ENCODE measurements around the gene DIP2A.
"Not testable (repeated sequence)": the region's sequence is repeated elsewhere in the genome, so short reads cannot be mapped to it uniquely, and the experiment has no call there.

DIP2A gene

DNA sequence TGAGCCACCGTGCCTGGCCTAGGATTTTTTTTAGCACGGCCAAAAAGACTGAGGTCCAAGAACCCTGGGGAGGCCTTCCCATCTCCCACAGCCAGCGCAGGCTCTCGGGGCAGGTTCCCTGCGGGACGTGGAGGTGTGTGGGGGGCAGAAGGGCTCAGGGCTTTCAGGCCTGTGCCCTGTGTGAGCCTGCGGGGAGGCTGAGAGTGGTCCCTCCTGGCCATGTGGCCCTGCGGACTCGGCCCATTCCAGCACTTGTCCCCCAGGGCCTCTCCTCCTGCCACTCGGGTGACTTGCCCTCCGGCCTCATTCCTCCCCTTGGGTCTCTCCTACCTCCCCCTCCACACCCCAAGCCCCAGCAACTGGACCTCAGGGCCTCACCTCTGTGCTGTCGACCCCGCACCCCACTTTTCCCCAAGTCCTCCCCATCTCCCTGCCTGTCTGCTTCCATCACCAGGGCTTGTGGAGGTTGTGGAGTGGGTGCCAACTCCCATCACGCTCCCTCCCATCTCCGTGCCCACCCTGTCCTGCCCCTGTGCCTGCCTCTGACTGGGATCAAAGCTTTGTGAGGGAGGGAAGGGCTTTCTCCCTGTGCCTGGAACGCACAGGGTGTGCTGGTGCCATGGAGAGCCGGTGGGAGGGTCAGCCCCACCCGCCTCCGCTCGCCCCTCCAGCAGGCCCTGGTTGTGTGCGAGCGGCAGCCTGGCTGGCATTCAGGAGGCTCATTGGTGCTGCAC, 32.2 kb upstream of the DIP2A start:
- no peak for DNase-seq (ENCODE audit: low spot score)

DNA sequence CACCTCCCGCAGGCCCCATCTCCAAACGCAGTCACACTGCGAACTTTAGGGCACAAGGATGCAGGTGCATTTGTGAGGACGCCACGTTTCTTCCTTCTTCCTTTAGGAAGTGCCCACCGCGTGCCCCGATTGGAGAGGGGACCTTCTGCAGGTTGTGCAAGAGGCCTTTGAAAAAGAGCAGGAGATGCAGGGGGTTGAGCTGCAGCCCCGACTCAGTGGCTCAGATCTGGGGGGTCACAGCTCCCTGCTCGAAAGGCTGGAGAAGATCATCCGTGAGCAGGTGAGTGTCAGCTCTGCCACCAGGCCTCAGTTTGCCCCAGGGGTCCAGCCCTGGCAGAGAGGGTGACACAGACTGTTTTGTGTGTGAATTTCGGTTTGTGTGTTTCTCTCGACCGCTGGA, 31.2 kb upstream of the DIP2A start:
- no peak for DNase-seq (ENCODE audit: low spot score)

DNA sequence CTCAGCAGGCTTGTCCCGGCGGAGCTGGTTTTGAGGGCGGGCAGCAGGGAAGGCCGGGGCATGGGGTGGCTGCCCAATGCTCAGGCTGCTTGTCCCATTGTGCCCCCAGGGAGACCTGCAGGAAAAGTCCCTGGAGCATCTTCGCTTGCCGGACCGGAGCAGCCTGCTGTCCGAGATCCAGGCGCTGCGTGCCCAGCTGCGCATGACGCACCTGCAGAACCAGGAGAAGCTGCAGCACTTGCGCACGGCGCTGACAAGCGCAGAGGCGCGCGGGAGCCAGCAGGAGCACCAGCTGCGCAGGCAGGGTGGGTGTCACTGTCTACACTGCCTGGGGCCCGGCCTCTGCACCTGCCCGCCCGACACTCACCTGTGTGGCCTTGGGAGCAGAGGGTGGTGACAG, 30.4 kb upstream of the DIP2A start:
- no peak for DNase-seq (ENCODE audit: low spot score)

DNA sequence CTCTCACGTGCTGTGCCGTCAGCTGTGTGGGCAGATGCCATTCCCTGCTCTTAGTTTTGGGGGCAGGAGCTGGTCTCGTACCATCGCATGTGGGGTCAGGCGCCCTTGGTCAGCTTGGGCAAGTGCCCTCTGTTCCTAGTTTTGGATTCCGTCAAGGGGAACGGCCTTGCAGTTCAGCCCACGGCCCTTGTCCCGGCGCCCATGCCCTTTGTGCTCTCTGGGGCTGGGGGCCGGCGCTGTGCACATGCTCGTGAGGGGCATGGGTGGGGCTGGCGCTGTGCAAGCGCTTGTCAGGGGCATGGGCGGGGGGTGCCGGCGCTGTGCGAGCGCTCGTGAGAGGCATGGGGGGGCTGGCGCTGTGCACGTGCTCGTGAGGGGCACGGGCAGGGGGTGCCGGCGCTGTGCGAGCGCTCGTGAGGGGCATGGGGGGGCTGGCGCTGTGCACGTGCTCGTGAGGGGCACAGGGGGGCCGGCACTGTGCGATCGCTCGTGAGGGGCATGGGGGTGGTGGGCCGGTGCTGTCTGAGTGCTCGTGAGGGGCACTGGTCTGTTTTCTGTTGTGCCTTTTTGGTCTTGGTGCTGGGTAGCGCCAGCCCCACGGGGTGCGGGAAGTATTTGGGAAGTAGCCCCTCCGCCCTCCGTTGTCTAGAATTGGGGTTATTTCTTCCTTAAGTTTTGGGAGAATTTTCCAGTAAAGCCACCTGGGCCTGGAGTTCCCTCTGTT, 29.5 kb upstream of the DIP2A start:
- DNase-seq (ENCODE audit: low spot score): no peak

DNA sequence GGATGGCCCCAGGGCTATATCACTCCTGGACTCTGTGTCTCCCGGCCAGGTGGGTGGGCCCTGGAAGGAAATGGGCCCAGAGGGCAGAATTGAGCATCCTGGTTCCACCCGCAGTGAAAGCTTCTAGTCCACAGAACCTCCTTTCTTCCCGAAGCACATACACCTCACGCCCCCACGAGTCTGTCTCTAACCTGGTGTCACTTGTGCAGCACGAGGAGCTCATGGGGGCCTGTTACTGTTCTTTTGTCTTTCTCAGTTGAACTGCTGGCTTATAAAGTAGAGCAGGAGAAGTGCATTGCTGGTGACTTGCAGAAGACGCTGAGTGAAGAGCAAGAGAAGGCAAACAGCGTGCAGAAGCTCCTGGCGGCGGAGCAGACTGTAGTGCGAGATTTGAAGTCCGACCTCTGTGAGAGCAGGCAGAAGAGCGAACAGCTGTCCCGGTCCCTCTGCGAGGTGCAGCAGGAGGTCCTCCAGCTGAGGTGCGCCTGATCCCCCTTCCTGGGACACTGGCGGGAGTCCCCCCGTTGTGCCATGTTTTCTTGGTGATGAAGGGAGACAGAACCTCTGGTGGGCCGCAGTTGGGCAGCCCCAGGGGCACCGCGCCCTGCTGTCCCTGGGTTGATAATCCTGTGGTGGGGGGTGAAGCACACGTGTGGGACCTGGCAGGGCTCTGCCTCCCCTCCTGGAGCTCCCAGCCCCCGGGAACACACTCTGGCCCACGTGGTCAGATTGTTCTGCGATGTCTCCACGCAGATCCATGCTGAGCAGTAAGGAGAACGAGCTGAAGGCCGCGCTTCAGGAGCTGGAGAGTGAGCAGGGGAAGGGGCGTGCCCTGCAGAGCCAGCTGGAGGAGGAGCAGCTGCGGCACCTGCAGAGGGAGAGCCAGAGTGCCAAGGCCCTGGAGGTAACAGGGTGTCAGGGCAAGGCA, 28.7 kb upstream of the DIP2A start:
- no peak for DNase-seq (ENCODE audit: low spot score)

DNA sequence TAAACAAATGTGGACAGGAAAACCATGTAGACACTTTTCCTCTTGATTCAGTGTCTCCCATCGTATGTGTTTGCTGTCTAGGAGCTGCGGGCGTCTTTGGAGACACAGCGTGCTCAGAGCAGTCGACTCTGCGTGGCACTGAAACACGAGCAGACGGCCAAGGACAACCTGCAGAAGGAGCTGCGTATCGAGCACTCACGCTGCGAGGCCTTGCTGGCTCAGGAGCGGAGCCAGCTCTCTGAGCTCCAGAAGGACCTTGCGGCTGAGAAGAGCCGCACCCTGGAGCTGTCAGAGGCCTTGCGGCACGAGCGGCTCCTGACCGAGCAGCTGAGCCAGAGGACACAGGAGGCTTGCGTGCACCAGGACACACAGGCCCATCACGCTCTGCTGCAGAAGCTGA, 27.2 kb upstream of the DIP2A start:
- no peak for DNase-seq (ENCODE audit: low spot score)

DNA sequence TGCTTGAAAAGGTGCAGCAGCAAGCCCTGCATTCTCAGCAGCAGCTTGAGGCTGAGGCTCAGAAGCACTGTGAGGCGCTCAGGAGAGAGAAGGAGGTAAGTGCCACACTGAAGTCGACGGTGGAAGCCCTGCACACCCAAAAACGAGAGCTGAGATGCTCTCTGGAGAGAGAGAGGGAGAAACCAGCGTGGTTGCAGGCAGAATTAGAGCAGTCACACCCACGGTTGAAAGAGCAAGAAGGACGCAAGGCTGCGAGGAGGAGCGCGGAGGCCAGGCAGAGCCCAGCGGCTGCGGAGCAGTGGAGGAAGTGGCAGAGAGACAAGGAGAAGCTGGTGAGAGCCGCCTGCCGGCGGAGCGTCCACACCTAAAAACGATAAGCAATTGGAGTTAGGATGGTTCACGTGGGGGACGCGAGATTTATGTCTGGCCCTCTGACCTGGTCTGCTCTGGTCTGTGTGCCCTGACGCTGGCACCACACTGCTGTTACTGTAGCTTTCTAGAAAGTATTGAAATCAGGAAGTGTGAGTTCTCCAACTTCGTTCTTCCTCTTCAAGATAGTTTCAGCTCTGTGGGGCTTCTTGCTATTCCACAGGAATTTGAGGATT, 26.7 kb upstream of the DIP2A start:
- DNase-seq (ENCODE audit: low spot score): no peak

DNA sequence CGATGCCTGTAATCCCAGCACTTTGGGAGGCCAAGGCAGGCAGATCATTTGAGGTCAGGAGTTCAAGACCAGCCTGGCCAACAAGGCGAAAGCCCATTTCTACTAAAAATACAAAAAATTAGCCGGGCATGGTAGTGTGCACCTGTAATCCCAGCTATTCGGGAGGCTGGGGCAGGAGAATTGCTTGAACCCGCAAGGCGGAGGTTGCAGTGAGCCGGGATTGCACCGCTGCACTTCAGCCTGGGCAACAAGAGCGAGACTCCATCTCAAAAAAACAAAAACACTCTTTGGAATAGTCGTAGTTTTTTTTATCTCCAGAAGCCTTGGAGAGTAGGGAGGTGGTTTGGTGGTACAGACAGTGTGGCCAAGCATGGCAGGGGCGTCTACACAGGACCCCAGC, 25.6 kb upstream of the DIP2A start:
- not testable (repeated sequence) for DNase-seq (ENCODE audit: low spot score)

DNA sequence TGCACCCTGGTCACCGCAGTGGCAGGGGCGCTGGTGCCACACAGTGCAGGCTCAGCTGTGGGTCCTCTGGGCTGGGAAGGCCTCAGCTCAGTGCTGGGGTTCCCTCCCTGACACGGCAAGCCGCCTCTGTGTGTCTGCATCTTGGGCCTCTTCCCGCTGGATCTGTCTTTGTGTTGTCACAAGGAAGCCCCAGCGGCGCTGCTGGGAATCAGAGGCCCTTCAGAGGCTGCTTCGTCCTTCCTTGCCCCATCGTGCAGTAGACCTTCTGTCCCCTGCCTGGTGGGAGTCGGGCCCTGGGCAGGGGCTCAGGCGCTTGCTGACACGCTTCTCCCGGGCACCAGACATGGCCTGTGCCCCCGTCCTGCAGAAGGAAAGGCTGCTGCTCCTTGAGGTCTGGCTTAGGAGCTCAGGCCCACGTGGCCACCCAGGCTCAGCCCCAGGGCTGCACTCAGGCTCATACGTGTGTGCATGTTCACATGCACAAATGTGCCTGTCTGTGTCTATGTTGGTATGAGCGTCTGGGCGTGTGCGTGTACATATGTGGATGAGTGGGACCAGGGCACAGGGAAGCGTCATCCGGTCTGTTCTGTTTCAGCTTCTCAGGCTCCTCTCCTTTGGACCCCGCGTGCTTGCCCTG, 24.3 kb upstream of the DIP2A start:
- DNase-seq (ENCODE audit: low spot score): no peak

DNA sequence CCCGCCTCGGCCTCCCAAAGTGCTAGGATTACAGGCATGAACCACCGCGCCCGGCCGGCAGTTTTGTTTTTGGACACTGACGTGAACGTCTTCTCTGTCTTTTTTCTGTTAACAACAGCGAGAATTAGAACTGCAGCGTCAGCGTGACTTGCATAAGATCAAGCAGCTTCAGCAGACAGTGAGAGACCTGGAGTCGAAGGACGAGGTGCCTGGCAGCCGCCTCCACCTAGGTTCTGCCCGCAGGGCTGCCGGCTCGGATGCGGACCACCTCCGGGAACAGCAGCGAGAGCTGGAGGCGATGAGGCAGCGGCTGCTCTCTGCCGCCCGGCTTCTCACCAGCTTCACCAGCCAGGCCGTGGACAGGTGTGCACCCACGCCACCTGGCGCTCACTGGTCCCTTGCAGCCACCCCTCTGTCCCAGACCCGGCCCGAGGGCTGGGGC, 22.9 kb upstream of the DIP2A start:
- no peak for DNase-seq (ENCODE audit: low spot score)

DNA sequence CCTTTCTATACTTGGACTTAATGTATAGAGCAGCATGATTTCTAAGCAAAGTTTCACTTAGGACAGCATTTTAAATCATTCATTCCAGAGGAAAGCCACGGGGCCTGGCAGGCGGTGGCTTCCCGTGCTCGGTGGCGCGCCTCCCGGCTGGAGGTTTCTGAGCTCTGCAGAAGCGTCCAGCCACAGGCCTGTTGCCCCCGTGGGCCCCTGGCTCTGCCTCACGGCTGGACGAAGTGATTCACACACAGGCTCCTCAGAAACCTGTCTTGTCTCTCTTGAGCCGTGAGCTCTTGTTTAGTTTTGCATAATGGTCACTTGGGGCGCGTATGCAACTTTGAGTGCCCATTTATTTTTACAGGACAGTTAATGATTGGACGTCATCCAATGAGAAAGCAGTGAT, 22.1 kb upstream of the DIP2A start:
- no peak for DNase-seq (ENCODE audit: low spot score)

DNA sequence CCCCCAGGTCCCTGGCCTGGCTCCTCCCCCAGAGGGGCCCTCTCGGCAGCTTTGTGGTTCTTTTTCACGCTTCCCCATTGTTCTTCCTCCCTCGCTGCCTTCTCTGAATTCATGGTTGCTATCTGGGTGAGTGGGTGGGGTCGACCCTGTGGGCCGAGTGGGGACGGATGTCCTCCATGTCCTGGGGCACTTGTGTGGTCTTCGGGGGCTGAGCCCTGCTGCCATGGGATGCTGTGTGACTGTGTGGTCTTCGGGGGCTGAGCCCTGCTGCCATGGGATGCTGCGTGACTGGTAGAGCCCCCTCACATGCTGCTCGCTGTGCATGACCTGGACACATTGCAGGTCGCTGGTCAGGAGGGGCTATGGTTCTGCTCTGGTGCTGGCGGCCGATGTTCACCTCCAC, 21.6 kb upstream of the DIP2A start:
- DNase-seq (ENCODE audit: low spot score): no peak

DNA sequence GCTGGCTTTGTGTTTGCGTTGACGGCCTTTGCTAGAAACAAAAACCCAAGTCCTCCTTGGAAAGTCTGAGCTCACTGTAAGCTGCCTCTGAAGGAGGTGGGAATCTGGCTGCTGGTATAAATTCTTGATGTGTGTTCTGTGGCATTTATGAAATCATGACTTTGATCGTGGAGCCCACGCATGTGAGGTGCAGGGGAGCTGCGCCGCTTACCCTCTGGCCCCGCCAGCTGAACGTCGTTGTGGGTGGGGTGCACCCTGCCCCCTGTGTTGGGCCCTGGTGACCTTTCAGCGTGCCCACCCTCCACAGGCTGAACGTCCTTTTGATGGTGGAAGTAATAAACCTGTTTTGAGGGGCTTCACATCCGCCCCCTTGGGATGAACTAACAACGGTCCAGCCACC, 21.2 kb upstream of the DIP2A start:
- no peak for DNase-seq (ENCODE audit: low spot score)

DNA sequence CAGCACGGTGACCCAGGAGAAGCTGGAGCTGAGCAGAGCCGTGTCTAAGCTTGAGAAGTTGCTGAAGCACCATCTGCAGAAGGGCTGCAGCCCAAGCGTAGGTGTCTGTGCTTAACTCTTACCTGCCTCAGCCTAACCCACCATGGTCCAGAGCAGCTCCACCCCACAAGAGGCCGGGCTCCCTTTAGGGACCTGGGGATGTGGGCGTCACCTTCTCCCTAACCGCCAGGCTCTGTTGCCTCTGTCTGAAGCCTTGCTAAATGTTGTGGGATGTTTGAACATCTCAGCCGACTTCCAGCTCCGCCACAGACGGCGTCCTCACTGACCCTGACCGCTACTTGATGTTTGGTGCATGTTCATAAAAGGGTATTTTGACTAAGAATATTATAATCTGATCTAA, 20.4 kb upstream of the DIP2A start:
- DNase-seq (ENCODE audit: low spot score): no peak

DNA sequence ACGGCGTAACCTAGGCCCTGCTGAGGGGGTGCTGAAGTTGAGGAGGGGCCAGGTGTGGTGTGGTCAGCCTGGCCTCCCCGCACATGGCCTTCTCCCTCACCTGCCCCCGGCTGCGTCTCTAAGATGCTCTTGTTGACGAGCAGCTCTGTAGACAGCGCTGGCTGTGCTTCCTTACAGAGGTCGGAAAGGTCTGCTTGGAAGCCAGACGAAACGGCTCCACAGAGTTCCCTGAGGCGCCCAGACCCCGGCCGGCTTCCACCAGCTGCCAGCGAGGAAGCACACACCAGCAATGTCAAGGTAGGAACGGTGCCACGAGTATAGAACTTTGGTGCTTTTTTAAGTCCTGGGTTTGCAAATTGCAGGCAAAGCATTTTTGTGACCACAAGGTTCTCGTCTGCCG, 18.8 kb upstream of the DIP2A start:
- DNase-seq (ENCODE audit: low spot score): no peak

DNA sequence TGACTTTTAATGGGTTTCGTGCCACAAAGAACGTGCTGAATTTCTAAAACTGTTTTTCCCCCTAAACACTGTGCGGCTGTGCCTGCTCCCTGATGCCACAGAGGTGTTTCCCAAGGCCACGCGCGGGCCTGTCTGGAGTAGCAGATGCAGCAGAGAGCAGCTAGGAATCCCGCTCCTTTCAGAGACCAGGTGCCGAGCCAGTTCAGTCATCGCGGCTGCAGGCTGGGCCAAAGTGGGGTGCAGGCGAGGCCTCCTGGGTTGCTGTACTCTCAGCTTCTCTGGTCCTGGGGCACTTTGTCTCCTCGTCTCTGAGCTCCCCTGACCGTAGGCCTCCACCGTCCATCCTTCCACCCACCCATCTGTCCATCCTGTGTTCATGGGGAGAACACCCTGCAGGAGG, 17.4 kb upstream of the DIP2A start:
- no peak for DNase-seq (ENCODE audit: low spot score)

DNA sequence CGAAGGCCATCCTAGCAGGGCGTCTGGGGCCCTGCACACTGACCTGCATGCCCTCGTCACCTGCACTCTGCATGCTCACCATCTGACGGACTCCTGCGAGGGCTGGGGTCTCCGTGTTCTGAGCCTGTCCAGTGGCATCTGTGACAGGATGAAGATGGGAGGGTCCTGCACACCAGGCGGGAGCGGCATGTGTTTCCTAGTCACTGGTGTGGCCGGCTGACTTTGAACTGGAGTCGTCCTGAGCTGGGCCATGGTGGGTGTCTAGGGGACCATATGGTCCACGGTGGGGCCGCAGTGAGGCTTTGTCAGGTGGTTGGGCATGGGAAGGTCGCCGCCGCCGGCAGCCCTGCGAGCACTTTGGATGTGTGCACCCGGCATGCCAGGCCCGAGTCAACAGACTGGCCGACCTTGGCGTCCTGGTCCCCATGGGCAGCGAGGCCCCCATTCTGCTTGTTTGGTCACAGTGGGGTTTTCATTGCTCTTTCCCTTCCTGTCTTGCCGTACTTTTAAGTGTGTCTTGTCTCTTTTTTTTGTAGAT, 16.7 kb upstream of the DIP2A start:
- DNase-seq (ENCODE audit: low spot score): no peak

DNA sequence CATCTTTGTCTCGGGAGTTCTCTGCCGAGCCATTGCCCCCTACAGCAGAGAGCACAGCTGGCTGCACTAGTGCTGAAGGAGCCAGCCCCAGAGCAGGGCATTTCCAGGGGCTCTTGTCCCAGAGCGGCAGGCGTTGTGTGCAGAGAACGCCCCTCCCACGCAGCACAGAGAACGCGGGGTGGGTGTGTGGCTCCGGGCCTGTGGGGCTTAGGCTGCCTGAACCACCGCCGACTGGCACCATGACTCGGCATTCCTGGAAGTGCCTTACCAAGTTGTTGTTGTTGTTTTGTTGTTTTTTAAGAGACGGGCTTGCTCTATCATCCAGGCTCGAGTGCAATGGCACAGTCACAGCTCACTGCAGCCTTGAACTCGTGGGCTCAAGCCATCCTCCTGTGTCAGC, 15.8 kb upstream of the DIP2A start:
- DNase-seq (ENCODE audit: low spot score): no peak

DNA sequence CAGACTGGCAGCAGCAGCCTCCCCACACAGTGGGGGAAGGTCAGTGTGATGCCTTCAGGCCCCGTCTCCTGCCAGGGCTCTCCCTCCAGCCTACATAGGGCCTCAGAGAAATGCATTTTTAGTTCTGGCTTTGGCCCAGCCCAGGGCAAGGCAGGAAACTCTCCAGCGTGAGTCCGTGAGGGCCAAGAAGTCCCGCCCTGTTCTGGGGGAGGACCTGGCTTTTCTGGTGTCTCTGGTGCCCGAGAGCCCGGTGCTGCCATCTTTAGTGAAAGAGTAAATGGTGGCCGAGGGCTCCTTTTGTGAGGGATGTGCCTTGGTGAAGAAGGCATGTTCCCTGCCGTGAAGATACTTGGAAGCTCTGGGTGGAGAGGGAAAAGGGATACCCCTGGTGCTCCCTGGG, 14.8 kb upstream of the DIP2A start:
- no peak for DNase-seq (ENCODE audit: low spot score)

DNA sequence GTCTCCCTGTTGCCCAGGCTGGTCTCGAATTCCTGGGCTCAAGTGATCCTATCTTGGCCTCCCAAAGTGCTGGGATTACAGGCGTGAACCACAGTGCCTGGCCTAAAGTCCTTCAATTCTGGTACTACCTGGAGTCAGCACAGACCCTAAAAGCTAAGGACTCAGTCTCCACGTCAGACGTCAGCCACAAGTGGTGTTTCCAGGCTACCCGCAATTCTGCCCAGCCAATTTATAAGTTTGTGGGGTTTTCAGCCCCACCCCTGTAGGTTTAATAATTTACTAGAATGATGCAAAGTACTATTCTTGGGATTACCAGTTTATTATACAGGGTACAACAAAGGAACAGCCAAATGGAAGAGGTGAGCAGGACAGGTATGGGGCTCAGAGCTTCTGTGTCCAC, 10.6 kb upstream of the DIP2A start:
- no peak for DNase-seq (ENCODE audit: low spot score)

DNA sequence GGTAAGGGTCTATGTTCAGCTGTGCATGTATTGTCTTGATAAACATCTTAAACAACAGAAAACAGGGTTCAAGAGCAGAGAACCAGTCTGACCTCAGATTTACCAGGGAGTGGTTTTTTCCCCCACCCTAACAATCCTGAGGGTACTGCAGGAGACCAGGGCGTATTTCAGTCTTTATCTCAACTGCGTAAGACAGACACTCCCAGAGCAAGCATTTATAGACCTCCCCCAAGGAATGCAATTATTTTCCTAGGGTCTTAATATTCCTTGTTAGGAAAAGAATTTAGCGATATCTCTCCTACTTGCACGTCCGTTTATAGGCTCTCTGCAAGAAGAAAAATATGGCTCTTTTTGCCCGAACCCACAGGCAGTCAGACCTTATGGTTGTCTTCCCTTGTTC, 9.8 kb upstream of the DIP2A start:
- DNase-seq (ENCODE audit: low spot score): not testable (repeated sequence)

DNA sequence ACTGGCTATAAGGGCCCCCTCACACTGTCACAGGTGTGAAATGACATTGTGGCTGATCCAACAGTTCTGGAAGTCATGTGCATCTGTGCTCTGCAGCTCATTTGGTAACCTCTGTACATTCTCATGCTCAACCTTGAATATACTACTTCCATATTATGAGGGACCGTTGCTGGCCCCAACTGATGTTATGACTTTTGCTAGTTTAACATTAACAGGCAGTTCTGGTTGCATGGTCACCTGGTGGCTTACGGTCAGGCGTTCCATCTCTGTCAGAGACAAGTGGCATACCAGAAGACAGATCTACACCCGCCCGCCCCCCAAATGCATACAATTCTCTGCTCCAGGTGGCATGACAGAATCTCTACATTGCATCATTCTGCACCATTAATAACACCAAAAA, 6.0 kb upstream of the DIP2A start:
- DNase-seq (ENCODE audit: low spot score): no peak

Measured in germinal center (tissue), 1 donor.